K562 (cell line): Measurements from ENCODE around the gene MTLN. TPM values are rescaled to one million over a fixed set of nuclear protein-coding genes. Genes with fewer than 3 reads are reported as not detected.

Experiments used
- ATAC-seq: fragments of 200-7000 bp; cut with Tn5 transposase; 3 replicates; pipeline ENCODE4 v1.9.1; 2020; ENCODE audit warnings: moderate library complexity
- BruUV-seq: library from RNA; stranded (reverse); fragments of 400-500 nt; replicated peaks from 2 replicates; lab custom pipeline; 2021; lab: Mats Ljungman, UMichigan
- CTCF ChIA-PET: fragments of 300-600 bp; formaldehyde crosslinking; extraction: SDS; loops from one replicate; lab custom pipeline; 2021; ENCODE audit warnings: low intra/inter-chr PET ratio; lab: Yijun Ruan, JAX
- POLR2A ChIA-PET: fragments of 300-600, 350-650 bp; sonication (Branson Sonifier 250); formaldehyde crosslinking; extraction: SDS; loops from one replicate; lab custom pipeline; 2021; ENCODE audit warnings: antibody characterized with exemption, inconsistent platforms; lab: Yijun Ruan, JAX
- DNase-seq, 4 experiments: peaks; one replicate each; pipeline versions ENCODE4 v3.0.0 to v3.0.0-alpha.2; 2011 to 2018; ENCODE audit warnings: low spot score in 3 of 4, mixed read lengths in 3 of 4; ENCODE audit errors: extremely low read depth in 1 of 4
- FAIRE-seq: peaks from 2 replicates; lab custom pipeline; 2011; peaks lifted over from hg19 to GRCh38; lab: Jason Lieb, UNC
- H2AFZ ChIP-seq: 2 replicates; pipeline ENCODE4 v1.6.0; 2011; ENCODE audit warnings: low read depth, low read length, control low read depth, inconsistent platforms
- H3K27ac ChIP-seq: fragments of 200-600 bp; 3 replicates; pipeline ENCODE4 v1.8.0; 2011; ENCODE audit warnings: low read depth, mild to moderate bottlenecking, control low read depth, inconsistent platforms, low read length, moderate library complexity, mixed read lengths; ENCODE audit errors: extremely low read depth
- H3K27me3 ChIP-seq, 2 experiments: fragments of 300-600 bp in 1 of 2; 2 replicates in 1 of 2; 3 replicates in 1 of 2; pipeline versions ENCODE4 v1.6.0 to v1.8.0; 2011; ENCODE audit warnings: inconsistent platforms in 2 of 2, low read length in 2 of 2, mild to moderate bottlenecking in 1 of 2, mixed read lengths in 1 of 2, moderate library complexity in 1 of 2; ENCODE audit not compliant: control insufficient read depth in 2 of 2, insufficient read depth in 2 of 2
- H3K36me3 ChIP-seq: fragments of 300-600 bp; 3 replicates; pipeline ENCODE4 v1.8.0; 2011; ENCODE audit warnings: mild to moderate bottlenecking, low read length, inconsistent platforms; ENCODE audit not compliant: control insufficient read depth, insufficient read depth
- H3K4me1 ChIP-seq, 2 experiments: fragments of 200-600 bp in 1 of 2; replicated peaks in 1 of 2; 2 replicates in 1 of 2; 3 replicates in 1 of 2; pipeline versions ENCODE4 v1.5.1 to v1.8.0; 2011; ENCODE audit warnings: inconsistent platforms in 2 of 2, low read length in 2 of 2, mild to moderate bottlenecking in 1 of 2, mixed read lengths in 1 of 2, moderate library complexity in 1 of 2; ENCODE audit not compliant: control insufficient read depth in 2 of 2, insufficient read depth in 2 of 2
- H3K4me2 ChIP-seq: 2 replicates; pipeline ENCODE4 v1.6.1; 2011; ENCODE audit warnings: low read length, control low read depth, inconsistent platforms, mixed read lengths; ENCODE audit not compliant: insufficient read depth
- H3K4me3 ChIP-seq: fragments of 200-600 bp; sonication (generic), shearing (Covaris generic); 2 replicates; pipeline ENCODE4 v1.5.1; 2016; ENCODE audit warnings: control low read depth, inconsistent platforms
- H3K79me2 ChIP-seq: fragments of 200-600 bp; 3 replicates; pipeline ENCODE4 v1.8.0; 2011; ENCODE audit warnings: low read length, inconsistent platforms; ENCODE audit not compliant: control insufficient read depth, insufficient read depth
- H3K9ac ChIP-seq, 2 experiments: 2 replicates each; pipeline versions ENCODE4 v1.6.0 to v1.6.1; 2011; ENCODE audit warnings: low read depth in 2 of 2, low read length in 2 of 2, control low read depth in 1 of 2, inconsistent platforms in 1 of 2, mild to moderate bottlenecking in 1 of 2, mixed read lengths in 1 of 2; ENCODE audit not compliant: insufficient read depth in 1 of 2
- H3K9me1 ChIP-seq: one replicate; pipeline ENCODE4 v1.6.0; 2011; ENCODE audit warnings: inconsistent platforms, mild to moderate bottlenecking, low read length, moderate library complexity; ENCODE audit not compliant: control insufficient read depth, insufficient read depth
- H3K9me3 ChIP-seq: replicated peaks from 2 replicates; pipeline ENCODE4 v1.5.1; 2011; ENCODE audit warnings: low read depth, low read length, inconsistent platforms; ENCODE audit not compliant: control insufficient read depth, insufficient read depth
- H4K20me1 ChIP-seq: replicated peaks from 2 replicates; pipeline ENCODE4 v1.6.1; 2011; ENCODE audit warnings: low read length, inconsistent platforms, mixed read lengths; ENCODE audit not compliant: control insufficient read depth, insufficient read depth
- BRF1 ChIP-seq: IDR thresholded peaks from 3 replicates; pipeline ENCODE4 v1.6.1; 2011; ENCODE audit warnings: borderline replicate concordance, mild to moderate bottlenecking; ENCODE audit not compliant: insufficient read length; ENCODE audit errors: extremely low read depth
- CBX5 ChIP-seq: IDR thresholded peaks from 2 replicates; pipeline ENCODE4 v1.6.1; 2014; ENCODE audit warnings: low read depth, borderline replicate concordance
- MAFG ChIP-seq: fragments of 450-650 bp; conservative IDR thresholded peaks from 2 replicates; pipeline ENCODE4 v1.6.1; 2016; ENCODE audit warnings: missing genetic modification characterization, missing compliant biosample characterization
- MAX ChIP-seq: sonication (generic); formaldehyde crosslinking; IDR thresholded peaks from 2 replicates; pipeline ENCODE4 v1.9.0; 2022; ENCODE audit warnings: mild to moderate bottlenecking, missing genetic modification reagents
- MYNN ChIP-seq, 2 experiments: sonication (generic); formaldehyde crosslinking in 1 of 2; IDR thresholded peaks; 2 replicates each; pipeline versions ENCODE4 v1.5.0 to v1.6.1; 2016 to 2020; ENCODE audit warnings: antibody characterized with exemption in 1 of 2, missing genetic modification reagents in 1 of 2
- RBM25 ChIP-seq: fragments of 200-400 bp; formaldehyde crosslinking; IDR thresholded peaks from 2 replicates; pipeline ENCODE4 v1.6.1; 2018; ENCODE audit warnings: low read length, low read depth, moderate library complexity; ENCODE audit not compliant: severe bottlenecking
- ZNF316 ChIP-seq: fragments of 450-650 bp; IDR thresholded peaks from 2 replicates; pipeline ENCODE4 v1.6.1; 2016
- WGBS: fragments of 100-300 bp; shearing (Covaris generic); methylation state at CpG from one replicate; pipeline ENCODE4 v1.1.6; 2016; ENCODE audit warnings: low coverage, mixed read lengths; ENCODE audit not compliant: insufficient coverage; ENCODE audit errors: missing lambda C conversion rate; 5-methylcytosine and 5-hydroxymethylcytosine counted together
- in situ Hi-C: fragments of 300-500 bp; cut with MboI; formaldehyde crosslinking; loops from 4 replicates; pipeline ENCODE4 v1.15.0; 2018; ENCODE audit warnings: inconsistent platforms, mixed read lengths
- intact Hi-C: fragments of 100-400 bp; cut with micrococcal nuclease; formaldehyde crosslinking; loops from 2 replicates; pipeline ENCODE4 v1.14.2; 2022
- polyA plus RNA-seq, 8 experiments: library from polyadenylated mRNA; depleted of rRNA in 4 of 8; stranded (reverse) in 5 of 8; unstranded in 3 of 8; fragments of >200 nt; fragmentation: Nextera tagmentation in 2 of 8; fragmentation: Illumina TruSeq in 1 of 8; extraction: Ambion mirVana in 2 of 8; extraction: Trizol in 1 of 8; gene quantifications; 2 replicates each; pipeline versions ENCODE4 v1.2.1 to v1.2.3, GENCODE V29; 2011 to 2014; ENCODE audit warnings: inconsistent platforms in 1 of 8, missing spikeins in 1 of 8
- total RNA-seq, 7 experiments: library from RNA; depleted of rRNA in 6 of 7; stranded (reverse); fragments of >200 nt in 6 of 7; fragmentation: Illumina TruSeq in 2 of 7; extraction: Trizol in 2 of 7; gene quantifications; 2 replicates each; pipeline versions ENCODE4 v1.2.1 to v1.2.3, GENCODE V29; 2011 to 2021; ENCODE audit warnings: low replicate concordance in 1 of 7

MTLN gene
- total and polyA plus RNA-seq, 9 of the 15 experiments (the other 6 are each of a cell fraction or from before 2014, with no cell fraction given): 7.3 to 129 (median 39.4) TPM

GRCh38 chr2:110170102-110170501 is 42.2 kb downstream of the MTLN start:
- Histone ChIP-seq H3K4me2 (no peak overlapping the region), H3K9me3 (no peaks in the 10 kb centered on the region), H3K27ac (no peak overlapping the region), H3K9me1 (no peaks in the 10 kb centered on the region), H3K9ac (no peak overlapping the region), H3K79me2 (no peaks in the 10 kb centered on the region), H3K36me3 (no peaks in the 10 kb centered on the region), H4K20me1 (no peaks in the 10 kb centered on the region), H3K4me1 (no peaks in the 10 kb centered on the region), H3K4me3 (no peak overlapping the region), H3K27me3 (no peaks in the 10 kb centered on the region; a peak in 2 of 5 replicates), H2AFZ (no peak overlapping the region)
- ATAC-seq: no peak
- FAIRE-seq: no peak
- CTCF ChIA-PET: no interaction called here
- TF ChIP-seq MAFG (tag): 0 out of 2 replicates have a peak, but pooled peaks have one; percentile 8
- no peak for TF ChIP-seq MYNN (IDR thresholded peaks at IDR 0.05)
- TF ChIP-seq MYNN (CRISPR knock-in tag; IDR thresholded peaks at IDR 0.05): no peak
- no peak for TF ChIP-seq RBM25
- 0 out of 2 replicates have a peak, but pooled peaks have one; percentile 12 for TF ChIP-seq ZNF316
- TF ChIP-seq BRF1: no peak
- TF ChIP-seq CBX5: no peak
- no peak for TF ChIP-seq MAX (CRISPR knock-in tag)
- no peak for DNase-seq
- BruUV-seq: no TSS peak
- POLR2A ChIA-PET: no interaction called here
- WGBS: 1% methylated on average over 3 of the region's 3 CpGs
- intact Hi-C loops (no loop called here), in situ Hi-C loops (no loop called here)
